ENCODE results near the gene ACTR1B. TPM values are rescaled to one million over a fixed set of nuclear protein-coding genes. Genes with fewer than 3 reads are reported as not detected.
"Not testable (repeated sequence)": the region's sequence is repeated elsewhere in the genome, so short reads cannot be mapped to it uniquely, and the experiment has no call there.

Gene ACTR1B
- polyA plus RNA-seq, 3 donors: 8.9 to 64.4 (median 9.9) TPM

- no peak for TF ChIP-seq CTCF (IDR thresholded peaks at IDR 0.05)
- Mint-ChIP-seq H3K4me3 (no peak overlapping the region), H3K9me3 (peaks cover 0 to 3% (median 0%) of the 10 kb centered on the region in 7 donors), H3K4me1 (peaks cover 7% of the 10 kb centered on the region), H3K27me3 (ENCODE audit: low read depth in 3 of 3) (no peaks in the 10 kb centered on the region), H3K36me3 (no peaks in the 10 kb centered on the region), H3K27ac (no peak overlapping the region)
- no peak overlapping the region for H3K4me3 ChIP-seq (replicated peaks in 1 of 3; ENCODE audit: low read depth in 2 of 3, low read length in 3 of 3)
- DNase-seq: no peak
- no peak overlapping the region for H3K9ac ChIP-seq (ENCODE audit: insufficient read depth, low read length, poor library complexity, severe bottlenecking)
- H3K27ac ChIP-seq (ENCODE audit: low read depth in 1 of 2, low read length in 2 of 2): no peak overlapping the region
- no peak overlapping the region for H2AFZ ChIP-seq (ENCODE audit: insufficient read depth, low read depth, low read length, poor library complexity, severe bottlenecking)
- H3K4me1 ChIP-seq (ENCODE audit: control insufficient read depth in 1 of 2, insufficient read depth in 2 of 2, low read length in 2 of 2): no peaks in the 10 kb centered on the region
- no peaks in the 10 kb centered on the region for H3K36me3 ChIP-seq (replicated peaks in 1 of 2; ENCODE audit: control insufficient read depth in 1 of 2, insufficient read depth in 2 of 2, low read length in 2 of 2)
- no peaks in the 10 kb centered on the region for H3K27me3 ChIP-seq (ENCODE audit: control insufficient read depth in 2 of 2, insufficient read depth in 2 of 2, low read length in 2 of 2)
- no peaks in the 10 kb centered on the region for H3K9me3 ChIP-seq (replicated peaks in 1 of 2; ENCODE audit: control insufficient read depth in 1 of 2, insufficient read depth in 1 of 2, low read length in 2 of 2)
- WGBS (ENCODE audit: insufficient coverage): 98% methylated on average over 5 of the region's 6 CpGs
- no peaks in the 10 kb centered on the region for H4K20me1 ChIP-seq (ENCODE audit: insufficient read depth, low read length)
- H3K4me2 ChIP-seq (replicated peaks; ENCODE audit: extremely low read depth, low read length, poor library complexity, severe bottlenecking): no peak overlapping the region
- intact Hi-C loops (cut with micrococcal nuclease): no loop called here
- H3K79me2 ChIP-seq (ENCODE audit: insufficient read depth, low read length): no peaks in the 10 kb centered on the region
Observed at GRCh38 chr2:97617911-97618310, 45.9 kb downstream of the ACTR1B start.

DNA sequence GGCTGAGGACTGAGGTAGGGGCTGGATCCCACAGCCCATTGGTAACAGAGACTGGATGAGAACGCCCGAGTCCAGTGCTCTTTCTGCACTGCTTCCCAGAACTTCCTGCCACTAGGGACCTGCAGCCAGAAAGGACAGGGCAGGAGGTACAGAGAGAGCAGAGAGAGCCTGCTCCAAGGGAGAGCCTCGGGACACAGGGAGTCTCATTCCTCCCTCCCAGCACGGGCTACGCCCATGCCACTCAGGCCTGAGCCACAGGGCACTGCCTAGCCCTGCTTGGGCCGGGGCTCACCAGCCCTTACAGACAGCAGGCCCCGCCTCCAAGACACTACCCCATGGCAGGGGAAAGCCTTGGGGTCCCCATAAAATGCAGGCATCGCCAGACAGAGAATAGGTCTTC is 48.1 kb downstream of the ACTR1B start:
- H3K4me1 Mint-ChIP-seq; H3K36me3 Mint-ChIP-seq; H3K27ac ChIP-seq (ENCODE audit: low read depth in 1 of 2, low read length in 2 of 2); H3K36me3 ChIP-seq (replicated peaks in 1 of 2; ENCODE audit: control insufficient read depth in 1 of 2, insufficient read depth in 2 of 2, low read length in 2 of 2); H3K27me3 ChIP-seq (ENCODE audit: control insufficient read depth in 2 of 2, insufficient read depth in 2 of 2, low read length in 2 of 2); H3K79me2 ChIP-seq (ENCODE audit: insufficient read depth, low read length); H3K27ac Mint-ChIP-seq; H3K27me3 Mint-ChIP-seq (ENCODE audit: low read depth in 3 of 3); H3K4me3 ChIP-seq (replicated peaks in 1 of 3; ENCODE audit: low read depth in 2 of 3, low read length in 3 of 3); H3K4me1 ChIP-seq (ENCODE audit: control insufficient read depth in 1 of 2, insufficient read depth in 2 of 2, low read length in 2 of 2); H3K9me3 ChIP-seq (replicated peaks in 1 of 2; ENCODE audit: control insufficient read depth in 1 of 2, insufficient read depth in 1 of 2, low read length in 2 of 2); intact Hi-C loops (cut with micrococcal nuclease); H3K9ac ChIP-seq (ENCODE audit: insufficient read depth, low read length, poor library complexity, severe bottlenecking); DNase-seq; H3K4me3 Mint-ChIP-seq; H2AFZ ChIP-seq (ENCODE audit: insufficient read depth, low read depth, low read length, poor library complexity, severe bottlenecking); H4K20me1 ChIP-seq (ENCODE audit: insufficient read depth, low read length); H3K4me2 ChIP-seq (replicated peaks; ENCODE audit: extremely low read depth, low read length, poor library complexity, severe bottlenecking); H3K9me3 Mint-ChIP-seq: not testable (repeated sequence)
- WGBS (ENCODE audit: insufficient coverage): no CpG with 5 or more reads among the region's 8 CpGs

DNA sequence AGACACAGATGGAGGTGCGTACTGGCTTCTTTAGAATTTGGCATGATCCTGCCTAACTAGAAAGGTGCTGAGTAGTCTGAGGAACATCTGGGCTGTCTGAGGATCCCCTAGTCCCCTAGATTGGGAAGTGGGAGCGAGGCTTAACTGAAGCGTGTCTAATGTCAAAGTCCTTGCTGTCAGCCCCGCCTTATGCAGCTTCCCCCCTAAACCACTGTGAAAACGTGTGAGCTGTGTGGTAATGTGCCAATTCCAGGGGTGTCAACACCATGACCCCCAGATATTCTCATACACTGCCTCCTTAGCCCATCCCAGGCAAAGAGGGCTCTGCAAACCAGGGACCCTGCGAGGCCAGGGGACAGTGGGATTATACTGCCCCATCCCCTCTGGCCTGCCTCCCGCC is 51.9 kb downstream of the ACTR1B start:
- H3K36me3 ChIP-seq (replicated peaks in 1 of 2; ENCODE audit: control insufficient read depth in 1 of 2, insufficient read depth in 2 of 2, low read length in 2 of 2); H3K4me3 ChIP-seq (replicated peaks in 1 of 3; ENCODE audit: low read depth in 2 of 3, low read length in 3 of 3); H3K36me3 Mint-ChIP-seq; DNase-seq; H3K79me2 ChIP-seq (ENCODE audit: insufficient read depth, low read length); H3K27ac ChIP-seq (ENCODE audit: low read depth in 1 of 2, low read length in 2 of 2); H3K4me1 Mint-ChIP-seq; H3K4me2 ChIP-seq (replicated peaks; ENCODE audit: extremely low read depth, low read length, poor library complexity, severe bottlenecking); H3K9ac ChIP-seq (ENCODE audit: insufficient read depth, low read length, poor library complexity, severe bottlenecking); H4K20me1 ChIP-seq (ENCODE audit: insufficient read depth, low read length); intact Hi-C loops (cut with micrococcal nuclease); H3K4me3 Mint-ChIP-seq; H3K4me1 ChIP-seq (ENCODE audit: control insufficient read depth in 1 of 2, insufficient read depth in 2 of 2, low read length in 2 of 2); H2AFZ ChIP-seq (ENCODE audit: insufficient read depth, low read depth, low read length, poor library complexity, severe bottlenecking); H3K9me3 Mint-ChIP-seq; H3K27ac Mint-ChIP-seq; H3K27me3 ChIP-seq (ENCODE audit: control insufficient read depth in 2 of 2, insufficient read depth in 2 of 2, low read length in 2 of 2); H3K9me3 ChIP-seq (replicated peaks in 1 of 2; ENCODE audit: control insufficient read depth in 1 of 2, insufficient read depth in 1 of 2, low read length in 2 of 2); H3K27me3 Mint-ChIP-seq (ENCODE audit: low read depth in 3 of 3): not testable (repeated sequence)
- no CpG with 5 or more reads among the region's 7 CpGs for WGBS (ENCODE audit: insufficient coverage)

GRCh38 chr2:97608745-97609144 is 55.1 kb downstream of the ACTR1B start:
- DNase-seq; intact Hi-C loops (cut with micrococcal nuclease); H3K9me3 Mint-ChIP-seq; H3K9ac ChIP-seq (ENCODE audit: insufficient read depth, low read length, poor library complexity, severe bottlenecking); H3K4me1 ChIP-seq (ENCODE audit: control insufficient read depth in 1 of 2, insufficient read depth in 2 of 2, low read length in 2 of 2); H3K27me3 ChIP-seq (ENCODE audit: control insufficient read depth in 2 of 2, insufficient read depth in 2 of 2, low read length in 2 of 2); H3K36me3 Mint-ChIP-seq; H3K9me3 ChIP-seq (replicated peaks in 1 of 2; ENCODE audit: control insufficient read depth in 1 of 2, insufficient read depth in 1 of 2, low read length in 2 of 2); H3K4me2 ChIP-seq (replicated peaks; ENCODE audit: extremely low read depth, low read length, poor library complexity, severe bottlenecking); H3K4me1 Mint-ChIP-seq; H3K27ac ChIP-seq (ENCODE audit: low read depth in 1 of 2, low read length in 2 of 2); H3K4me3 Mint-ChIP-seq; H3K36me3 ChIP-seq (replicated peaks in 1 of 2; ENCODE audit: control insufficient read depth in 1 of 2, insufficient read depth in 2 of 2, low read length in 2 of 2); H3K27me3 Mint-ChIP-seq (ENCODE audit: low read depth in 3 of 3); H3K27ac Mint-ChIP-seq; H3K79me2 ChIP-seq (ENCODE audit: insufficient read depth, low read length); H3K4me3 ChIP-seq (replicated peaks in 1 of 3; ENCODE audit: low read depth in 2 of 3, low read length in 3 of 3); H2AFZ ChIP-seq (ENCODE audit: insufficient read depth, low read depth, low read length, poor library complexity, severe bottlenecking); H4K20me1 ChIP-seq (ENCODE audit: insufficient read depth, low read length): not testable (repeated sequence)
- WGBS (ENCODE audit: insufficient coverage): no CpG with 5 or more reads among the region's 4 CpGs
